H1 (cell line): ENCODE data around the gene OGFOD3. TPM values are rescaled to one million over a fixed set of nuclear protein-coding genes. Genes with fewer than 3 reads are reported as not detected.

Experiments used
- CTCF ChIA-PET: fragments of 300-600 bp; sonication (Branson Sonifier 250); formaldehyde crosslinking; loops from one replicate; lab custom pipeline; 2021; ENCODE audit not compliant: partially characterized antibody; lab: Charles Lee
- POLR2A ChIA-PET: fragments of 300-600 bp; sonication (Branson Sonifier 250); formaldehyde crosslinking; loops from one replicate; lab custom pipeline; 2021; ENCODE audit warnings: inconsistent platforms; ENCODE audit not compliant: partially characterized antibody; lab: Charles Lee
- DNase-seq, 2 experiments: peaks; one replicate each; pipeline versions ENCODE4 v3.0.0 to v3.0.0-alpha.2; 2010 to 2022; ENCODE audit warnings: low spot score in 2 of 2, low read depth in 1 of 2, mixed read lengths in 1 of 2
- FAIRE-seq: peaks from 2 replicates; lab custom pipeline; 2011; peaks lifted over from hg19 to GRCh38; lab: Jason Lieb, UNC
- H2AFZ ChIP-seq: 2 replicates; pipeline ENCODE4 v1.8.1; 2012; ENCODE audit warnings: low read length, inconsistent platforms
- H2AK5ac ChIP-seq: 2 replicates; pipeline ENCODE4 v1.6.1; 2013; ENCODE audit warnings: low read depth, low read length
- H2BK120ac ChIP-seq: replicated peaks from 2 replicates; pipeline ENCODE3; 2013; ENCODE audit warnings: low read depth, low read length, inconsistent platforms
- H2BK12ac ChIP-seq: 2 replicates; pipeline ENCODE4 v1.6.1; 2013; ENCODE audit warnings: low read depth, low read length
- H2BK15ac ChIP-seq: 2 replicates; pipeline ENCODE4 v1.6.1; 2013; ENCODE audit warnings: low read length
- H2BK20ac ChIP-seq: 2 replicates; pipeline ENCODE4 v1.6.1; 2013; ENCODE audit warnings: low read length
- H2BK5ac ChIP-seq: 2 replicates; pipeline ENCODE4 v1.6.1; 2013; ENCODE audit warnings: low read depth, low read length
- H3K14ac ChIP-seq: 2 replicates; pipeline ENCODE4 v1.6.1; 2013; ENCODE audit warnings: inconsistent platforms; ENCODE audit not compliant: insufficient read length
- H3K18ac ChIP-seq: 2 replicates; pipeline ENCODE4 v1.6.1; 2013; ENCODE audit warnings: low read length; ENCODE audit errors: extremely low read depth
- H3K23ac ChIP-seq: 2 replicates; pipeline ENCODE4 v1.6.1; 2013; ENCODE audit warnings: inconsistent platforms; ENCODE audit not compliant: insufficient read length
- H3K23me2 ChIP-seq: 2 replicates; pipeline ENCODE4 v1.6.1; 2013; ENCODE audit warnings: low read depth, low read length
- H3K27ac ChIP-seq: 2 replicates; pipeline ENCODE4 v1.6.1; 2011; ENCODE audit warnings: low read depth, low read length, inconsistent platforms
- H3K27me3 ChIP-seq, 4 experiments: replicated peaks in 1 of 4; 1 replicate in 1 of 4; 2 replicates in 3 of 4; pipeline versions ENCODE4 v1.6.1 to v1.8.1; 2011 to 2013; ENCODE audit warnings: low read length in 3 of 4, mild to moderate bottlenecking in 3 of 4, inconsistent platforms in 2 of 4, mixed read lengths in 2 of 4, moderate library complexity in 1 of 4; ENCODE audit not compliant: control insufficient read depth in 3 of 4, insufficient read depth in 3 of 4; ENCODE audit errors: extremely low read depth in 1 of 4
- H3K36me3 ChIP-seq, 4 experiments: 2 replicates each; pipeline versions ENCODE4 v1.6.1 to v1.8.1; 2011 to 2013; ENCODE audit warnings: mild to moderate bottlenecking in 4 of 4, low read length in 3 of 4, moderate library complexity in 2 of 4, control low read depth in 1 of 4, inconsistent platforms in 1 of 4; ENCODE audit not compliant: insufficient read depth in 4 of 4, control insufficient read depth in 2 of 4
- H3K4ac ChIP-seq: replicated peaks from 2 replicates; pipeline ENCODE3; 2013; ENCODE audit warnings: low read length, low read depth, mixed read lengths, inconsistent platforms; ENCODE audit not compliant: insufficient read length
- H3K4me1 ChIP-seq, 4 experiments: replicated peaks in 1 of 4; 1 replicate in 1 of 4; 2 replicates in 3 of 4; pipeline versions ENCODE4 v1.6.1 to v1.8.1; 2011 to 2013; ENCODE audit warnings: low read length in 3 of 4, inconsistent platforms in 2 of 4, mixed read lengths in 1 of 4; ENCODE audit not compliant: insufficient read depth in 4 of 4, control insufficient read depth in 3 of 4
- H3K4me2 ChIP-seq, 2 experiments: 2 replicates each; pipeline versions ENCODE4 v1.6.1 to v1.8.1; 2011 to 2013; ENCODE audit warnings: low read depth in 2 of 2, low read length in 2 of 2, control low read depth in 1 of 2, inconsistent platforms in 1 of 2, mild to moderate bottlenecking in 1 of 2; ENCODE audit not compliant: insufficient read depth in 1 of 2
- H3K4me3 ChIP-seq, 4 experiments: fragments of 200-600, 300-600 bp in 1 of 4; sonication (generic), shearing (Covaris generic), sonication (Bioruptor Twin) in 1 of 4; 2 replicates each; pipeline versions ENCODE4 v1.5.1 to v1.8.1; 2011 to 2016; ENCODE audit warnings: low read length in 4 of 4, low read depth in 3 of 4, control low read depth in 2 of 4, inconsistent platforms in 2 of 4, mild to moderate bottlenecking in 2 of 4, mixed read lengths in 1 of 4, moderate library complexity in 1 of 4; ENCODE audit not compliant: insufficient read depth in 2 of 4; ENCODE audit errors: extremely low read depth in 1 of 4
- H3K56ac ChIP-seq: replicated peaks from 2 replicates; pipeline ENCODE3; 2013; ENCODE audit warnings: low read depth, mild to moderate bottlenecking, mixed read lengths, low read length, inconsistent platforms; ENCODE audit not compliant: insufficient read length
- H3K79me1 ChIP-seq: 2 replicates; pipeline ENCODE4 v1.6.1; 2013; ENCODE audit warnings: low read depth, low read length, control low read depth
- H3K79me2 ChIP-seq, 2 experiments: 2 replicates each; pipeline versions ENCODE4 v1.6.1 to v1.8.1; 2012 to 2013; ENCODE audit warnings: low read length in 2 of 2, mild to moderate bottlenecking in 2 of 2, inconsistent platforms in 1 of 2; ENCODE audit not compliant: insufficient read depth in 2 of 2, control insufficient read depth in 1 of 2
- H3K9ac ChIP-seq, 4 experiments: replicated peaks in 1 of 4; 1 replicate in 1 of 4; 2 replicates in 3 of 4; pipeline versions ENCODE4 v1.6.1 to v1.8.1; 2011 to 2013; ENCODE audit warnings: low read depth in 3 of 4, low read length in 3 of 4, control low read depth in 2 of 4, mild to moderate bottlenecking in 2 of 4, moderate library complexity in 2 of 4, inconsistent platforms in 1 of 4; ENCODE audit errors: extremely low read depth in 1 of 4
- H3K9me3 ChIP-seq, 2 experiments: 2 replicates each; pipeline versions ENCODE4 v1.6.1 to v1.8.1; 2012 to 2013; ENCODE audit warnings: mild to moderate bottlenecking in 2 of 2, moderate library complexity in 2 of 2, control low read depth in 1 of 2, inconsistent platforms in 1 of 2, low read depth in 1 of 2, low read length in 1 of 2, mixed read lengths in 1 of 2; ENCODE audit not compliant: insufficient read depth in 2 of 2
- H4K20me1 ChIP-seq, 2 experiments: replicated peaks in 1 of 2; 2 replicates each; pipeline versions ENCODE3 to v1.8.1; 2011 to 2013; ENCODE audit warnings: inconsistent platforms in 2 of 2, low read length in 2 of 2, mild to moderate bottlenecking in 1 of 2; ENCODE audit not compliant: insufficient read depth in 2 of 2, control insufficient read depth in 1 of 2
- H4K5ac ChIP-seq: 2 replicates; pipeline ENCODE4 v1.6.1; 2013; ENCODE audit warnings: low read length, low read depth, mixed read lengths, inconsistent platforms; ENCODE audit not compliant: insufficient read length
- H4K8ac ChIP-seq: 2 replicates; pipeline ENCODE4 v1.8.0; 2013; ENCODE audit warnings: mild to moderate bottlenecking, moderate library complexity, low read length, inconsistent platforms; ENCODE audit not compliant: insufficient read depth; ENCODE audit errors: extremely low read depth
- H4K91ac ChIP-seq: replicated peaks from 2 replicates; pipeline ENCODE3; 2013; ENCODE audit warnings: low read length, mixed read lengths, inconsistent platforms; ENCODE audit not compliant: insufficient read length
- ASH2L ChIP-seq: fragments of 200-600, 300-600 bp; sonication (generic); IDR thresholded peaks from one replicate; pipeline ENCODE4 v1.7.1; 2017; ENCODE audit warnings: low read length
- CTBP2 ChIP-seq: IDR thresholded peaks from 2 replicates; pipeline ENCODE4 v1.7.0; 2011; ENCODE audit warnings: borderline replicate concordance, mild to moderate bottlenecking, moderate library complexity, mixed read lengths, low read length; ENCODE audit not compliant: insufficient read depth, insufficient read length
- POLR2A ChIP-seq, 2 experiments: IDR thresholded peaks; 1 replicate in 1 of 2; 2 replicates in 1 of 2; pipeline ENCODE4 v1.6.1; 2011; ENCODE audit warnings: low read depth in 2 of 2, low read length in 2 of 2, mild to moderate bottlenecking in 2 of 2; ENCODE audit errors: control extremely low read depth in 1 of 2
- POLR2AphosphoS5 ChIP-seq: IDR thresholded peaks from 2 replicates; pipeline ENCODE4 v1.6.1; 2011; ENCODE audit warnings: low read depth, low read length
- RBBP5 ChIP-seq: IDR thresholded peaks from 2 replicates; pipeline ENCODE4 v1.7.1; 2012; ENCODE audit warnings: low read depth, mild to moderate bottlenecking, inconsistent platforms, low read length, moderate library complexity, borderline replicate concordance
- SIRT6 ChIP-seq: IDR thresholded peaks from one replicate; pipeline ENCODE4 v1.7.1; 2012; ENCODE audit warnings: low read length, inconsistent platforms
- WGBS, 2 experiments: shearing (Covaris generic) in 1 of 2; methylation state at CpG; one replicate each; pipeline versions ENCODE4 v1.1.6 to v1.1.7; 2013 to 2015; ENCODE audit warnings: low lambda C conversion rate in 2 of 2, mixed read lengths in 2 of 2, inconsistent platforms in 1 of 2, low coverage in 1 of 2, missing lambda C conversion rate in 1 of 2; ENCODE audit not compliant: insufficient replicate concordance in 2 of 2, insufficient coverage in 1 of 2, insufficient read length in 1 of 2; ENCODE audit errors: extremely low coverage in 1 of 2, missing lambda C conversion rate in 1 of 2; 5-methylcytosine and 5-hydroxymethylcytosine counted together
- polyA plus RNA-seq, 7 experiments: library from polyadenylated mRNA; depleted of rRNA in 3 of 7; stranded (reverse) in 5 of 7; unstranded in 2 of 7; fragments of >200 nt in 5 of 7; fragments of 200-250 nt in 2 of 7; gene quantifications; 1 replicate in 5 of 7; 2 replicates in 1 of 7; 4 replicates in 1 of 7; pipeline versions ENCODE4 v1.2.1 to v1.2.3, GENCODE V29; 2011 to 2013; ENCODE audit warnings: missing spikeins in 2 of 7, mixed read lengths in 2 of 7
- total RNA-seq: library from RNA; stranded (reverse); fragmentation: NEBNext Ultra II Directional; extraction: Animal tissue kit (Norgen Biotek cat#: 25700); gene quantifications from 2 replicates; pipeline ENCODE4 v1.2.1, GENCODE V29; 2021

Gene OGFOD3
- total and polyA plus RNA-seq, 2 of the 8 experiments (the other 6 are each of a cell fraction or from before 2014, with no cell fraction given) = 21.1 to 21.8 TPM

GRCh38 chr17:82440469-82440981 is 22.1 kb upstream of the OGFOD3 start:
- Histone ChIP-seq H3K79me1 (no peaks in the 10 kb centered on the region), H3K4me2 (0 out of 4 replicates have a peak overlapping the region, but pooled peaks of 1 of the 2 experiments have one; percentile 28), H3K4me1 (peaks cover 0 to 18% (median 8%) of the 10 kb centered on the region in 4 experiments; a peak in 6 of 7 replicates), H3K9me3 (no peaks in the 10 kb centered on the region), H4K8ac (no peak overlapping the region), H4K20me1 (peaks cover 0 to 21% of the 10 kb centered on the region in 2 experiments), H3K4ac (no peak overlapping the region), H2BK120ac (no peak overlapping the region), H3K23me2 (no peaks in the 10 kb centered on the region), H2BK12ac (no peak overlapping the region), H3K14ac (no peak overlapping the region), H2BK15ac (no peak overlapping the region), H4K91ac (no peak overlapping the region), H3K18ac (no peak overlapping the region), H3K4me3 (no peak overlapping the region), H3K27ac (peak overlapping the region; percentile 38; the same call in 1 of the 2 replicates), H3K27me3 (no peaks in the 10 kb centered on the region), H3K79me2 (no peaks in the 10 kb centered on the region), H3K9ac (no peak overlapping the region), H4K5ac (no peak overlapping the region), H2BK5ac (no peak overlapping the region), H2AFZ (no peak overlapping the region), H2BK20ac (no peak overlapping the region), H3K56ac (no peak overlapping the region), H3K36me3 (peaks cover under 1 to 26% (median 11%) of the 10 kb centered on the region in 4 experiments; a peak in 4 of 8 replicates), H2AK5ac (no peak overlapping the region), H3K23ac (no peak overlapping the region)
- ChIA-PET POLR2A (interaction anchor here (0.7 to 3.3 kb wide), 4 partner anchors 9 to 32 kb away, joined by 3 to 12 read pairs (median 4); no protein-coding TSS in a partner anchor), CTCF (interaction anchor here (1.0 kb wide), 1 partner anchor 23 kb away, joined by 3 read pairs; the partner anchor contains the start of gene HEXD)
- TF ChIP-seq CTBP2 = no peak
- TF ChIP-seq POLR2AphosphoS5 = peak; percentile 37; the same call in 1 of the 2 replicates
- peak in 1 of 2 experiments; percentile 29; a peak in 1 of 3 replicates for TF ChIP-seq POLR2A (IDR thresholded peaks at IDR 0.05; ENCODE audit: control extremely low read depth in 1 of 2, low read depth in 2 of 2, low read length in 2 of 2)
- no peak for TF ChIP-seq RBBP5
- no peak for TF ChIP-seq SIRT6
- no peak for TF ChIP-seq ASH2L
- FAIRE-seq (no peak), DNase-seq (no peak)
- 77% methylated on average over 18 of the region's 22 CpGs; no CpG with 5 or more reads in 1 of the 2 experiments for WGBS, 2 experiments
